ENCODE data around the gene RPS2.

Gene RPS2

GRCh38 chr16:1982991-1983543 is 18.4 kb upstream of the RPS2 start:
- no peak for DNase-seq (ENCODE audit: extremely low read depth in 1 of 2, low read depth in 1 of 2)

- DNase-seq (ENCODE audit: extremely low read depth in 1 of 2, low read depth in 1 of 2): no peak
Measured at GRCh38 chr16:1982013-1982433, 17.4 kb upstream of the RPS2 start.

GRCh38 chr16:1981398-1981836 is 16.8 kb upstream of the RPS2 start, which contains the start of gene NOXO1:
NOXO1 (minus strand) TSS chr16:1981469; CDS start chr16:1981179, 290 bp downstream.
- DNase-seq (ENCODE audit: extremely low read depth in 1 of 2, low read depth in 1 of 2): no peak

GRCh38 chr16:1980770-1981087 is 16.1 kb upstream of the RPS2 start:
- no peak for DNase-seq (ENCODE audit: extremely low read depth in 1 of 2, low read depth in 1 of 2)

GRCh38 chr16:1980030-1980769 is 15.6 kb upstream of the RPS2 start:
- DNase-seq (ENCODE audit: extremely low read depth in 1 of 2, low read depth in 1 of 2): no peak

- DNase-seq (ENCODE audit: extremely low read depth in 1 of 2, low read depth in 1 of 2): no peak
Measured at GRCh38 chr16:1979271-1980029, 14.8 kb upstream of the RPS2 start.

- no peak for DNase-seq (ENCODE audit: extremely low read depth in 1 of 2, low read depth in 1 of 2)
Measured at GRCh38 chr16:1978476-1979120, 14.0 kb upstream of the RPS2 start.

GRCh38 chr16:1977875-1978268 is 13.2 kb upstream of the RPS2 start:
- DNase-seq (ENCODE audit: extremely low read depth in 1 of 2, low read depth in 1 of 2): no peak

GRCh38 chr16:1976951-1977874 is 12.6 kb upstream of the RPS2 start:
- no peak for DNase-seq (ENCODE audit: extremely low read depth in 1 of 2, low read depth in 1 of 2)

GRCh38 chr16:1976216-1976520 is 11.5 kb upstream of the RPS2 start:
- no peak for DNase-seq (ENCODE audit: extremely low read depth in 1 of 2, low read depth in 1 of 2)

- DNase-seq (ENCODE audit: extremely low read depth in 1 of 2, low read depth in 1 of 2): no peak
Measured at GRCh38 chr16:1975432-1976215, 11.0 kb upstream of the RPS2 start.

- no peak for DNase-seq (ENCODE audit: extremely low read depth in 1 of 2, low read depth in 1 of 2)
Measured at GRCh38 chr16:1974157-1975070, 9.8 kb upstream of the RPS2 start.

- no peak for DNase-seq (ENCODE audit: extremely low read depth in 1 of 2, low read depth in 1 of 2)
Measured at GRCh38 chr16:1973461-1974156, 9.0 kb upstream of the RPS2 start.

- no peak for DNase-seq (ENCODE audit: extremely low read depth in 1 of 2, low read depth in 1 of 2)
Measured at GRCh38 chr16:1972490-1972877, 7.9 kb upstream of the RPS2 start.

- peak; percentile 87 to 93 for DNase-seq (ENCODE audit: extremely low read depth in 1 of 2, low read depth in 1 of 2)
Measured at GRCh38 chr16:1971796-1972489, 7.3 kb upstream of the RPS2 start, which contains the start of gene TBL3. TBL3 (plus strand) TSS chr16:1972053; CDS start chr16:1972165, 112 bp downstream.

GRCh38 chr16:1968146-1968953 is 3.7 kb upstream of the RPS2 start:
- DNase-seq (ENCODE audit: extremely low read depth in 1 of 2, low read depth in 1 of 2): no peak

GRCh38 chr16:1966460-1966859 is 1.8 kb upstream of the RPS2 start, which contains the start of gene RNF151:
RNF151 (plus strand) TSS chr16:1966856; CDS start chr16:1966882, 26 bp downstream.
- no peak for DNase-seq (ENCODE audit: extremely low read depth in 1 of 2, low read depth in 1 of 2)

All from activated CD8-positive, alpha-beta memory T cell treated with anti-CD3 and anti-CD28 coated beads for 1 hour (primary cell).